HEK293 (cell line): ENCODE results near the gene SCN3A.

Experiments
- MYNN ChIP-seq: fragments of 450-650 bp; formaldehyde crosslinking; IDR thresholded peaks from 2 replicates; pipeline ENCODE4 v1.5.1; 2016; ENCODE audit warnings: missing biosample characterization, missing genetic modification characterization, borderline replicate concordance
- TF ChIP-seq, protein P1 (sequence below): fragments of 450-650 bp; formaldehyde crosslinking; IDR thresholded peaks from 2 replicates; pipeline ENCODE4 v1.5.1; 2016; ENCODE audit warnings: missing biosample characterization, missing genetic modification characterization
- TF ChIP-seq, protein P2 (sequence below): fragments of 450-650 bp; formaldehyde crosslinking; IDR thresholded peaks from 2 replicates; pipeline ENCODE4 v1.5.1; 2016; ENCODE audit warnings: missing biosample characterization, missing genetic modification characterization

DNA sequence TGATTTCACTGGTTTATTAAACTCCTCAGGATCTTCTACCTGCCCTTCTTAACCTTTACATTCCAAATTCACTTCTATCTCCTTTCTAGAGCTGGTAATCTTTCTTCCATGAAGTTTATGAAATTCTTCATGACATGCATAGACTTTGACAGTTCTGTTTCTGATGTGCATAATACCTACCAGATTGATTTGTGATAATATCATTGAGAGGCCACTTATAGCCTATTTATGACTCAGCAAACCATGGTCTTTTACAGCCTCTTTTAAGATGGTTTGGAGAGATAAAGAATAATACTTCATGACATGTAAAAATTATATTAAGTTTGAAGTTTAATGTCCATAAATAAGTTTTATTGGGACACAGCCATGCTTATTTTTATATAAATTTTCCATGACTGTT is 49.3 kb upstream of the SCN3A start:
- TF ChIP-seq, protein P1, sequence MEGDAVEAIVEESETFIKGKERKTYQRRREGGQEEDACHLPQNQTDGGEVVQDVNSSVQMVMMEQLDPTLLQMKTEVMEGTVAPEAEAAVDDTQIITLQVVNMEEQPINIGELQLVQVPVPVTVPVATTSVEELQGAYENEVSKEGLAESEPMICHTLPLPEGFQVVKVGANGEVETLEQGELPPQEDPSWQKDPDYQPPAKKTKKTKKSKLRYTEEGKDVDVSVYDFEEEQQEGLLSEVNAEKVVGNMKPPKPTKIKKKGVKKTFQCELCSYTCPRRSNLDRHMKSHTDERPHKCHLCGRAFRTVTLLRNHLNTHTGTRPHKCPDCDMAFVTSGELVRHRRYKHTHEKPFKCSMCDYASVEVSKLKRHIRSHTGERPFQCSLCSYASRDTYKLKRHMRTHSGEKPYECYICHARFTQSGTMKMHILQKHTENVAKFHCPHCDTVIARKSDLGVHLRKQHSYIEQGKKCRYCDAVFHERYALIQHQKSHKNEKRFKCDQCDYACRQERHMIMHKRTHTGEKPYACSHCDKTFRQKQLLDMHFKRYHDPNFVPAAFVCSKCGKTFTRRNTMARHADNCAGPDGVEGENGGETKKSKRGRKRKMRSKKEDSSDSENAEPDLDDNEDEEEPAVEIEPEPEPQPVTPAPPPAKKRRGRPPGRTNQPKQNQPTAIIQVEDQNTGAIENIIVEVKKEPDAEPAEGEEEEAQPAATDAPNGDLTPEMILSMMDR (tag by site-specific recombination): no peak
- TF ChIP-seq MYNN (tag by site-specific recombination): no peak
- TF ChIP-seq, protein P2, sequence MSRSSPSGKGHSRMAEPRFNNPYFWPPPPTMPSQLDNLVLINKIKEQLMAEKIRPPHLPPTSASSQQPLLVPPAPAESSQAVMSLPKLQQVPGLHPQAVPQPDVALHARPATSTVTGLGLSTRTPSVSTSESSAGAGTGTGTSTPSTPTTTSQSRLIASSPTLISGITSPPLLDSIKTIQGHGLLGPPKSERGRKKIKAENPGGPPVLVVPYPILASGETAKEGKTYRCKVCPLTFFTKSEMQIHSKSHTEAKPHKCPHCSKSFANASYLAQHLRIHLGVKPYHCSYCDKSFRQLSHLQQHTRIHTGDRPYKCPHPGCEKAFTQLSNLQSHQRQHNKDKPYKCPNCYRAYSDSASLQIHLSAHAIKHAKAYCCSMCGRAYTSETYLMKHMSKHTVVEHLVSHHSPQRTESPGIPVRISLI (tag by site-specific recombination): no peak
